CD4-positive, alpha-beta T cell treated with Interleukin-1 beta for 1 hour (primary cell): Measurements from ENCODE around the gene KRTAP5-11.
"Not testable (repeated sequence)": the region's sequence is repeated elsewhere in the genome, so short reads cannot be mapped to it uniquely, and the experiment has no call there.

Experiments
- DNase-seq, 2 donors: peaks; one replicate each; pipeline ENCODE4 v3.0.0-alpha.2; 2020 to 2022

The KRTAP5-11 gene

GRCh38 chr11:71580057-71581003 is 2.3 kb downstream of the KRTAP5-11 start:
- DNase-seq: peak; percentile 5 to 21

GRCh38 chr11:71579513-71579912 is 3.2 kb downstream of the KRTAP5-11 start:
- DNase-seq: not testable (repeated sequence)

DNA sequence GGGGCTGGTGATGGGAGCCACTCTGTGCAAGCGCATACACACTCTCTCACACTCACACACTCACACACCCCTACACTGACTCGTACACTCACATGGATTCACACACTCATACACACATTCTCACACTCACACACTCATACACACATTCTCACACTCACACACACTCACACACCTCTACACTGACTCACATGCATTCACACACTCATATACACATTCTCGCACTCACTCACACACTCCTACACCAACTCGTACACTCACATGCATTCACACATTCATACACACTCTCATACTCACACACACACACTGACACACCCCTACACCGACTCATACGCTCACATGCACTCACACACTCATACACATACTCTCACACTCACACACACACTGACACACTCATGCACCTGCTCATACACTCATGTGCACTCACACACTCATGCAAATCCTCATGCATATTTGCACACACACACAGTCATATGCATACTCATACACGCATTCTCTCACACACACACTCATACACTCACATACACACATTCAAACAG is 5.1 kb downstream of the KRTAP5-11 start:
- no peak for DNase-seq

GRCh38 chr11:71576688-71577465 is 5.8 kb downstream of the KRTAP5-11 start:
- not testable (repeated sequence) for DNase-seq

- no peak for DNase-seq
Measured at GRCh38 chr11:71575723-71576424, 6.8 kb downstream of the KRTAP5-11 start.

DNA sequence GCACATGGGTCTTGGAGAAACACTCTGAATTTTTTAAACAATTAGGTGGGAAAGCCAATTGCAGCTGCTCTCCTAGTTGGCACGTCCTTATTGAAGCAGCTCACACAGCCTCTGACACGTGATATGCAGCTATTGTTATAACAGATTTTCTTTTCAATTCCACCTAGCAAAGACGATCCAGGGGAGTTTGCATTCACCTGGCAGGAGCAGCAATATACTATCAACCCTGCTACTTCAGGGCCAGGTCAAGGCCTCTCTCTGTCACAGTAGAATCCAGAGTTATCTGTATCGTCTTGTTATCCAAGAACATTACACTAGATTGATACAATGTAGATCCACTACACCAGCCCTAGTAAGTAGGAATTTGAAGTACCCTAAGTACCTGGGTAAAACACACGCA is 8.3 kb downstream of the KRTAP5-11 start:
- DNase-seq: no peak

DNA sequence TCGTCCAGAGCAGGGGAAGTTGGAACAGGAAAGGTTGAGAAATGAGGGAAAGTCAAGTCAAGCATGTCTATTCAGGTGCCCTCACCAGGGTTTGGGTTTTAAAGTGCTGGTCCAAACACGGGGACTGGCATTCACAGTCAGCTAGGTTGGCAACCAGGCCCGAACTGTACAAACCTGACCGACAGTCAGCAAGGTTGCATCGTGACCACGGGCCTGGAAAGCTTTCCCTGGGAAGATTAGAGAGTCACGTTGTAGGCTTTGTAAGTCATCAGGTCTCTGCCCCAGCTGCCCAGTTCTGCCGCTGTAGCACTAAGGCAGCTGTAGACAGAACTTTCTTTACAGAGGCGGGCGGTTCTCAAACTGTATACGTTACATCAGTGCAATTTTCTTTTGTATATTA is 9.9 kb downstream of the KRTAP5-11 start:
- no peak for DNase-seq

- not testable (repeated sequence) for DNase-seq
Measured at GRCh38 chr11:71571101-71571850, 11.4 kb downstream of the KRTAP5-11 start.

DNA sequence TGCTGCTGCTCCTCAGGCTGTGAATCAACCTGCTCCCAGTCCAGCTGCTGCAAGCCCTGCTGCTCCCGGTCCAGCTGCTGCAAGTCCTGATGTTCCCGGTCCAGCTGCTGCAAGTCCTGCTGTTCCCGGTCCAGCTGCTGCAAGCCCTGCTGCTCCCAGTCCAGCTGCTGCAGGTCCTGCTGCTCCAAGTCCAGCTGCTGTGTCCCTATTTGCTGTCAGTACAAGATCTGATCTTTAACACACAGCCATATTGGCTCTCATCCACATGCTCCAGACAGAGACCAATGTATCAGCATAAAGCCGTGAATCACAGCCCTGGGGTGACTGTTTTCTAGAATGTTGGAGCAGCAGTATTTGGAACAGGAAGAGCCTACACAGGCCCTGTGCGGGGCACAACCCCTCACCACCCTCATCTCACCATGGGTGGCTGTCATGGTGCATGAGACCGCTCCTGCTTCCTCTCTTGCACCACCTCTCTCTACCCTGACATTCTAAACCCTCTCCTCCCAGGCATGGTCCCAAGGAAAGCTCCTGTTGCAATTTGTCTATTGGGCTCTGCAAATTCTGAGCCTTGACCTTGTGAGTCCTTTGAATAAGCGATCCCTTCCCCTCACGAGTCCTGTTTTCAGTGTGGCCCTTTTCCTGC is 13.8 kb downstream of the KRTAP5-11 start:
- no peak for DNase-seq

- not testable (repeated sequence) for DNase-seq
Measured at GRCh38 chr11:71567633-71568032, 15.0 kb downstream of the KRTAP5-11 start.

DNA sequence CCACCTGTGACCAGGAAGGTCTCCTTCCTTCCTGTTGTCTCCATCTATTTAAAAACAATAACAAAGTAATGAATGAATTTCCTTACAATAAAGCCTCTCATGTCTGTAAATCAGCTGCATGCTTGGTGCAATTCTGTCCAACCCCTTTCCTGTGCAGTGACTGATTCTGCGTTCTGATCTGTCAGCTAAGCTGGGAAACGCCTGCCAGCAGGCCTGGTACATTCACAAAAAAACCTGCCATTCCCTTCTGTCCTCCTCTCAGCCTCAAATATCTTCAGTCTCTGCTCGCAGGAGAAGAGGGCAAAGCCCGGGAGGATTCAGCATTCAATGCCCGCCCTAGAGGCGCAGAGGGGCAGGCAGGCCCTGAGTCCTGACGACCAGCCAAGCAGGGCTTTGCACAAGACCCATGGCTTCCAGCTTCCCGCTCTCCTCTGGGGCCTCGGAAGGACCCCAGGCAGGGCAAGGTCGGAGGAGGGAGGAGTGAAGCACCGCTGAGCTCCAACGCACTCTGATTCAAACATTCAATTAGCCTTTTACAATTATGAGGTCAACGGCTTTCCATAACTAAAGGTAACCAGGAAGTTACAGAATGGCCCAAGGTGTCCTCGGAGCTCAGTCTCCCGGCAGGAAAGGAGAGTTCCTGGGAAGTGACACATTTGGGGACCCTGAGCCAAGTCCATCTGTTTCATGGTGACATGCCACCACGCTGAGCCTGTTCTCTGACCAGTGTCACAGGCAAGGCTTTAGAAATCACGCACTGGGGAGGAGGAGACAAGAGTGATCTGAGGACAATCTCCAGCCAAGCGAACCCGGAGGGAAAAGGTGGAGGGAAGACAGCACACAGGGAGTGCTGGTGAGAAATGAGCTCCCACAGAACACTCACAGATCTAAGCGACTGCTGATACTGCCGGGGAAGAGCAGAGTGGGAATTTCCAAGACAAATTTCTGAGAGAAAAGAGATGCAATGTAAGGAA is 15.8 kb downstream of the KRTAP5-11 start:
- not testable (repeated sequence) for DNase-seq

DNA sequence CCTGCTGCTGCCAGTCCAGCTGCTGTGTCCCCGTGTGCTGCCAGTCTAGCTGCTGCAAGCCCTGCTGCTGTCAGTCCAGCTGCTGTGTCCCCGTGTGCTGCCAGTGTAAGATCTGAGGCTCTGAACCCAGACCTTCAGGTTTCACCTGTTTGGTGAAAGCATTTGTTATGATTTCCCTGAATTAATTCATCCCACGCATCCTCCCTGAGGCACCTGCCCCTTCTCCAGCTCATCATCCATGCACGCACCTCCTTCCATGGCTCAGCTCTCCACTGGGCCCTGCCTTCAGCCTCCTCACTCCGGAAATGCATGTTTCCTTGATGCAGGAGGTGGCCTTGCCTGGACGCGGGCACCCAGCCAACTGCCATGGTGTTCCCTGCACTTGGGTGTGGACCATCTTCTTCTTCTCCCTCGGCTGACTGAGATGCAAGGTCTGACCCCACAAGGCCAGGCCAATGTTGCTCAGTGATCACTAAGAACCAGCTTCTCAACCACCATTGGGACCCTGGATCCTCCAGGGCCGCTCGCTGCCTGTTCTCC is 16.5 kb downstream of the KRTAP5-11 start:
- no peak for DNase-seq

DNA sequence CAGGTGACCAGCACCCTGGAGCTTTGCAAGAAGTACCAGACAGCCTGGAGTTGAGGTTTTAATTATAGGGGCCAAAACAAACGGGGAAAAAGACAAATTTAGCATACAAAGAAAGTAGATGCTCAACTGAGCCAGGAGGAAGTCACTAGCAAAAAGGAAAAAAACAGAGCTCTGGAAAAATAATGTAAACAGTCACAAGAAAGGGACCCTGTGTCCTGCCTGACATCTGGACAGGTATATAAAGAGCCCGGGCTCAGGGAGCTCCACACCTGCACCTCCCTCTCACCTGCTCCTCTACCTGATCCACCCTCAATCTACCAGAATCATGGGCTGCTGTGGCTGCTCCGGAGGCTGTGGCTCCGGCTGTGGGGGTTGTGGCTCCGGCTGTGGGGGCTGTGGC is 17.4 kb downstream of the KRTAP5-11 start, which contains the start of gene KRTAP5-10:
TSS of gene KRTAP5-10 (plus strand) at position 301 of the 400 bp plus-strand sequence. CDS start at position 326, 25 bp downstream.
- DNase-seq: no peak

GRCh38 chr11:71564430-71564829 is 18.2 kb downstream of the KRTAP5-11 start:
- DNase-seq: no peak

DNA sequence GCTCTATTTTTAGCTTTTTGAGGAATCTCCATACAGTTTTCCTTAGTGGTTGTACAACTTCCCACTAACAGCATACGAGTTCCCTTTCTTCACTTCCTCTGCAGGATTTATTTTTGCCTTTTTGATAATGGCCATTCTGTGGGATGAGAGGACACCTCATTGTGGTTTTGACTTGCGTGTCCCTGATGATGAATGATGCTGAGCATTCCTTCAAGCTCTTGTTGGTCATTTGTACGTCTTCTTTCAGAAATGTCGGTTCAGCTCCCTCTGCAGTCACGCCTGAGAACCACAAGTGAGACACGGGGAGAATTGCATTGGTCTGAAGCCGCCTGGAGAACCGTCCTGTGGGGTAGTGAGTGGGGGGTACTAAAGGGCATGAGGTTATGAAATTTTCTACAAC is 19.3 kb downstream of the KRTAP5-11 start:
- DNase-seq: peak in 1 of 2 donors; percentile 11

DNA sequence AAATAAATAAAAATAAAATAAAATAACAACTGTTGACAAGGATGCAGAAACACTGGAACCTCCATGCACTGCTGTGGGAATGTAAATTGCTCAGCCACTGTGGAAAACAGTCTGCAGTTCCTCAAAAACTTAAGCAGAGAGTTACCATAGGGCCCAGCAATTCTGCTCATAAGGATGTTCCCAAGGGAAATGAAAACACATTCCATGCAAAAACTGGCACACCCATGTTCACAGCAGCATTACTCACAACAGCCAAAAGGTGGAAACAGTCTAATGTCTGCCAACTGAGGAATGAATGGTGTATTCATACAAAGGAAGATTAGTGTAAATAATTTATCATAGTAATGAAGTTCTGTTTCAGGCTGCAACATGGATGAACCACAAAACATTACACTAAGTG is 20.6 kb downstream of the KRTAP5-11 start:
- no peak for DNase-seq

DNA sequence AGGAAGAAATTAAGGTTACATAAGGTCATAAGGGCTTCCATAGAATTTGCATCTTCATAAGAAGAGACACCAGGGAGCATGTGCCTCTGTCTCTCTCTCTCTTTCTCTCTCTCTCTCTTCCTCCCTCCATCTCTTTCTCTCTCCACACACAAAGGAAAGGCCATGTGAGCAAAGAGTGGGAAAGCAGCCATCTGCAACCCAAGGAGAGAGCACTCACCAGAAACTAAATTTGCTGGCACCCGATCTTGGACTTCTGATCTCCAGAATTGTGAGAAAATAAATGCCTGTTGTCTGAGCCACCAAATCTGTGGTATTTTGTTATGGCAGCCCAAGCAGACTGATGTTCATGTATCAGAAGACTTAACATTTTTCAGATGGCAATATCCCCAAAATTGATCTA is 23.7 kb downstream of the KRTAP5-11 start:
- no peak for DNase-seq

DNA sequence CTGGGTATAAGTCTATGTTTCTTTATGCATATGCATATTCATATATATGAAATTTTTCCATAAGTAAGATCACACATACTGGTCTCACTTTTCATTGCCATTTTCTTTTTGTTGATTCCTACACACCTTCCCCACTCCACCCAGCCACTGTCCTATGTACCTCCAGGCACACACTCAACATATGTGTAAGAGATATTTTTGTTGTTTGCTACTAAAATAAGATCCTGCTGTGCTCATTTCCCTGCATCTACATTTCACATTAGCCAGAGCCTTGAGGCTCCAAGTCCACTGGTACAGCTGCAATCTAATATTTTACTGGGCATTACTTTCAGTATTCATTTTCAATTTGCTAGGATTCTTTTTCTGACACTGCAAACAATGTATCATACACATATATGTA is 25.4 kb downstream of the KRTAP5-11 start:
- DNase-seq: no peak

DNA sequence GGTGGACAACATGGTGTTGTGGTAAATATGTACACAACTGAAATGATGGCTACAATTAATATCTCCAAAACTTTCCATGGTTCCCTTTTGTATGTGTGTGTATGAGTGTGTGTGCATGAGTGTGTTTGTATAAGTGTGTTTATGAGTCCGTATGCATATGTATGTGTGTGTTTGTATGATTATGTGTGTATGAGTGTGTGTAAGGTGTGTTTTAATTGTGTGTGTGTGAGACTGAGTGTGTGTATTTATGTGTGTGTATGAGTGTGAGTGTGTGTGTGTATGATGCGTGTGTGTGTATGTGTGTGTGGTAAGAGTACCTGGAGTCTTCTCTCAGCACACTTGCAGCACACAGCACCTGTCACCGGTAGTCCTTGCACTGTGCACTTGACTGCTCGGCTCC is 26.7 kb downstream of the KRTAP5-11 start:
- no peak for DNase-seq

DNA sequence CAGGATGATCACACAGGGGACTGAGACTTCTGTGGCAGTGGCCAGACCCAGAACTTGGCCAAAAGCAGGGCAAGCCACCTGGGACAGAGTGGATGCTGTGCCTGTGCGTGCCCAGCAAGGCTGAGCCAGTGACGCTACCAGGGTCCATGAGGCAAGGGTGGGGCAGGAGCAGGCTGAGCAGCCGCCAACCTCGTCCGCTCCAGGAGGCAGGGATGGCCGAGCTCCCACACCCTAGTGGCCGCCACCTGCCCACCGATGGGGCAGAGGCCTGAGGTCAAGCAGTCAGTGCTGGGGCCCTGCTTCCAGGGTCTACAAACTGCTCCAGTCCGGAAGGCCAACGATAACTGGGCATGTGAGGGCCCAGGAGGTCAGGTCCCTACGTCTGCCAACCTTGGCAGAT is 27.2 kb downstream of the KRTAP5-11 start:
- DNase-seq: no peak
